ENCODE measurements around the gene OR1Q1.

- TF ChIP-seq POLR2A (IDR thresholded peaks at IDR 0.05; ENCODE audit: low read depth, low read length), result no peak
- TF ChIP-seq POLR2AphosphoS5 (IDR thresholded peaks at IDR 0.05; ENCODE audit: low read depth, low read length), result no peak
- TF ChIP-seq TAF1 (IDR thresholded peaks at IDR 0.05; ENCODE audit: low read depth, low read length), result no peak
- TF ChIP-seq POU2F2 (IDR thresholded peaks at IDR 0.05; ENCODE audit: low read depth, low read length), result no peak
Measured at GRCh38 chr9:122656378-122656777, 41.8 kb downstream of the OR1Q1 start.

Measured in GM12891 (cell line).